ENCODE data around the gene FAM83G.

FAM83G gene

GRCh38 chr17:18986541-18987229, 17.9 kb downstream of the FAM83G start:
- TF ChIP-seq CTCF (IDR thresholded peaks at IDR 0.05; ENCODE audit: insufficient read depth, low read depth, low read length, missing control alignments): no peak
- no peak for DNase-seq (ENCODE audit: low read depth)
- H3K4me3 ChIP-seq (ENCODE audit: low read length): no peak overlapping the region

GRCh38 chr17:18985475-18985874, 19.1 kb downstream of the FAM83G start:
- no peak for TF ChIP-seq CTCF (IDR thresholded peaks at IDR 0.05; ENCODE audit: insufficient read depth, low read depth, low read length, missing control alignments)
- DNase-seq (ENCODE audit: low read depth): no peak
- H3K4me3 ChIP-seq (ENCODE audit: low read length): no peak overlapping the region

- no peak for TF ChIP-seq CTCF (IDR thresholded peaks at IDR 0.05; ENCODE audit: insufficient read depth, low read depth, low read length, missing control alignments)
- no peak for DNase-seq (ENCODE audit: low read depth)
Measured at GRCh38 chr17:18984273-18985114, 20.1 kb downstream of the FAM83G start.

GRCh38 chr17:18981642-18982424, 22.7 kb downstream of the FAM83G start:
- no peak overlapping the region for H3K4me3 ChIP-seq (ENCODE audit: low read length)
- TF ChIP-seq CTCF (IDR thresholded peaks at IDR 0.05; ENCODE audit: insufficient read depth, low read depth, low read length, missing control alignments): no peak
- peak; percentile 80 for DNase-seq (ENCODE audit: low read depth)

More at GRCh38 chr17:18984273-18985114, 20.1 kb downstream of the FAM83G start:
- H3K4me3 ChIP-seq (ENCODE audit: low read length): no peak overlapping the region

GRCh38 chr17:18981335-18981641, 23.3 kb downstream of the FAM83G start:
- TF ChIP-seq CTCF (IDR thresholded peaks at IDR 0.05; ENCODE audit: insufficient read depth, low read depth, low read length, missing control alignments): no peak

GRCh38 chr17:18980682-18981334, 23.8 kb downstream of the FAM83G start:
- no peak overlapping the region for H3K4me3 ChIP-seq (ENCODE audit: low read length)
- no peak for TF ChIP-seq CTCF (IDR thresholded peaks at IDR 0.05; ENCODE audit: insufficient read depth, low read depth, low read length, missing control alignments)
- no peak for DNase-seq (ENCODE audit: low read depth)

More at GRCh38 chr17:18981335-18981641, 23.3 kb downstream of the FAM83G start:
- H3K4me3 ChIP-seq (ENCODE audit: low read length): no peak overlapping the region
- no peak for DNase-seq (ENCODE audit: low read depth)
